ENCODE measurements around the gene RHBDD3. TPM values are rescaled to one million over a fixed set of nuclear protein-coding genes. Genes with fewer than 3 reads are reported as not detected.

Gene RHBDD3
- total RNA-seq, 4 donors from 2014 or later, result 27.8 to 54.9 (median 48.9) TPM

- Histone ChIP-seq H3K27ac (no peak overlapping the region), H3K36me3 (peaks cover 7 to 13% of the 10 kb centered on the region in 2 donors), H3K4me3 (replicated peaks in 1 of 3) (no peak overlapping the region), H3K4me1 (no peaks in the 10 kb centered on the region), H3K9me3 (no peaks in the 10 kb centered on the region), H3K27me3 (no peaks in the 10 kb centered on the region)
- TF ChIP-seq POLR2A (IDR thresholded peaks at IDR 0.05) (no peak), CTCF (IDR thresholded peaks at IDR 0.05) (no peak)
- intact Hi-C loops (cut with DNase I), result no loop called here
- DNase-seq, result no peak
- 67 to 88% methylated on average over 8 to 9 of the region's 17 CpGs for whole genome bisulfite sequencing, 2 donors
Measured at GRCh38 chr22:29260601-29261315, 7.0 kb downstream of the RHBDD3 start.

- H3K27me3 ChIP-seq, result no peaks in the 10 kb centered on the region
- H3K4me1 ChIP-seq, result no peaks in the 10 kb centered on the region
- no peak overlapping the region for H3K27ac ChIP-seq
- H3K4me3 ChIP-seq (replicated peaks in 1 of 3), result no peak overlapping the region
- H3K36me3 ChIP-seq, result peaks cover 2 to 9% of the 10 kb centered on the region in 2 donors
- TF ChIP-seq CTCF (IDR thresholded peaks at IDR 0.05) (no peak), POLR2A (IDR thresholded peaks at IDR 0.05) (no peak)
- WGBS, 2 donors, result 67 to 90% methylated on average over 1 to 10 of the region's 13 CpGs
- no peak for DNase-seq
- H3K9me3 ChIP-seq, result no peaks in the 10 kb centered on the region
- intact Hi-C loops (cut with DNase I), result no loop called here
Measured at GRCh38 chr22:29260031-29260560, 7.7 kb downstream of the RHBDD3 start.

- intact Hi-C loops (cut with DNase I), result no loop called here
- no peak overlapping the region for H3K27ac ChIP-seq
- TF ChIP-seq POLR2A (IDR thresholded peaks at IDR 0.05) (no peak), CTCF (IDR thresholded peaks at IDR 0.05) (no peak)
- peaks cover 0 to 8% of the 10 kb centered on the region in 2 donors for H3K36me3 ChIP-seq
- H3K4me3 ChIP-seq (replicated peaks in 1 of 3), result no peak overlapping the region
- no peaks in the 10 kb centered on the region for H3K27me3 ChIP-seq
- DNase-seq, result no peak
- no peaks in the 10 kb centered on the region for H3K4me1 ChIP-seq
- 84 to 91% methylated on average over 9 to 11 of the region's 11 CpGs for WGBS, 2 donors
- H3K9me3 ChIP-seq, result no peaks in the 10 kb centered on the region
Measured at GRCh38 chr22:29259253-29259899, 8.4 kb downstream of the RHBDD3 start.

- Histone ChIP-seq H3K4me3 (replicated peaks in 1 of 3) (no peak overlapping the region), H3K9me3 (no peaks in the 10 kb centered on the region), H3K4me1 (no peaks in the 10 kb centered on the region), H3K27ac (no peak overlapping the region), H3K36me3 (peaks cover 0 to under 1% of the 10 kb centered on the region in 2 donors), H3K27me3 (no peaks in the 10 kb centered on the region)
- TF ChIP-seq CTCF (IDR thresholded peaks at IDR 0.05) (no peak), POLR2A (IDR thresholded peaks at IDR 0.05) (no peak)
- intact Hi-C loops (cut with DNase I), result no loop called here
- DNase-seq, result no peak
- WGBS, 2 donors, result 92 to 97% methylated on average over 9 to 14 of the region's 17 CpGs
Measured at GRCh38 chr22:29258407-29259252, 9.2 kb downstream of the RHBDD3 start.
